ENCODE measurements around the gene CACNB4.
A peak's percentile ranks its signal among the peaks of the same experiment; 100 is the strongest.
"Not testable (repeated sequence)": the region's sequence is repeated elsewhere in the genome, so short reads cannot be mapped to it uniquely, and the experiment has no call there.

Gene CACNB4

DNA sequence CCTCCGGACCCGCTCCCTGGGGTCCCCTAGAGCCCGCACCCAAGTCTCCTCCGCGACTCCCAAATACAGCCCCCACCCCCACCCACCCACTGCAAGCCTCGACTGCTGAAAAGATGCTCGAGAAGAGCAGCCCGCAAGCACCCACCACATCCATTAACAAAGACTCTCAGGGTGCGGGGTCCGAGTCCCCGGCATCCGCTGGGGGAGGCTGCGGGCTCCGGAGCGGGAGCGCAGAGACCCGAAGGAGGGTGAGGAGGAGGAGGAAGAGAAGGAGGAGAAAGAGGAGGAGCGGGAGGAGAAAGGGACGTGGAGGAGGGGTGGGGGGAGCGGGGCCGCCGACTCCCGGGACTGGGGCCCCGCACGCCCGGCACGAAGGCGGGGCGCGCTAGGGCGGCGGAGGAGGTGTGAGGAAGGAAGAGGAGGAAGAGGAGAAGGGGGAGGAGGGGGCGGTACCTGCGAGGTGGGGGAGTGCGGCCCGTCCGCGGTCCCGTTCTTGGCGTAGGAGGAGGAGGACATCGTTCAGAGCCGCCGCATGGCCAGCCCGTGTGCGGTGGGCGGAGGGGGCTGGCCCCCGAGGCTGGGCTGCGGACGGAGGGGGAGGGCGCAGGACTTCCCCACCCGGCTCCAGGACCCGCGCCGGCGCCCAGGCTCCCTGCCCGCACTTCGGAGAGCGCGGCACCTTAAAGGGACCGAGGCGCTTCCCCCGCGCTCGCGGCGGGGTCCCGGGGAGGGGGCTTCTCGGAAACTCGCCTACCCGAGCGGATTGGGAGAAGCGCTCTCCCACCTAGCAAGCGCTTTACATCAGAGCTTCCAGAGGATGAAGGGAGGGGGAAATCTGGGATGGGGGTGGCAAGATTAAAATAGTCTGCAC, at the start of gene CACNB4:
Gene CACNB4 (minus strand): TSS at position 549 of the 871 bp plus-strand sequence.
- in situ Hi-C loops (cut with HindIII; ENCODE audit: low pct_ligation_motif_present, low pct_unique_long_range_greater_than_20kb, low sequenced_read_pairs): no loop called here
- no peak for DNase-seq

DNA sequence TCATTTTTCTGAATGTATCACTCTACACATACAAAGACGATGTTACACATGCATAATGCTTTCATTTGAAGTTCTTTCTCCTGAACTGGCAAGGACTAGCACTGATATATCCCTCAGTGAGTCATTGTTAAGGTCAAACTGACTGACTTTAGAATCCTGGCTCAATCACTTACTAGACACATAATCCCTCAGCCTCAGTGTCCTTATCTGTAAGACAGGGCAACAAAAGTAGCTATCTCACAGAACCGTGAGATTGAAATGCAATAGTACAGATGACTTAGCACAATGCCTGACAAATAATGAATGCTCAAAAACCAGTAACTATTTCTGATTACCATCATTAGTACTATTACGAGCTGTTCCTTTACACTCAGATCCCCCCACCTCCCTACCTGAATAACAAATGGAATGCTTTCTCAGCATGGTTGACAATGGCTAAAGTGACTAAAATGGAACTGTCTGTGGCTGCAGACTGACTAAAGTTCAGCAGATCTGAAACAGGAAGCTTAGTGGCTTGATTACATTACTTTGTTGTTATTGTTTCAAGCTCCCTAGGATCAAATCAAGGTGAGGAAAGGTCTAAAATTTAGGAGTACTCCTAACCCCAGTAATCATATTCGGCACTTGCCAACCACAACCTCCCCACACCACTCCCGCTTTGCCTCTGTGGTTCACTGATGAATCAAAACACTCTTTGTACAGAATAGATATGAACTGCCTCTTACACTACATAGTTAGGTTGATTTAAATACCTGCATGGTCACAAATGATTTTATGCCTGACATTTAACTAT, 35.8 kb upstream of the CACNB4 start:
- peak; percentile 44 for DNase-seq
- in situ Hi-C loops (cut with HindIII; ENCODE audit: low pct_ligation_motif_present, low pct_unique_long_range_greater_than_20kb, low sequenced_read_pairs): no loop called here

DNA sequence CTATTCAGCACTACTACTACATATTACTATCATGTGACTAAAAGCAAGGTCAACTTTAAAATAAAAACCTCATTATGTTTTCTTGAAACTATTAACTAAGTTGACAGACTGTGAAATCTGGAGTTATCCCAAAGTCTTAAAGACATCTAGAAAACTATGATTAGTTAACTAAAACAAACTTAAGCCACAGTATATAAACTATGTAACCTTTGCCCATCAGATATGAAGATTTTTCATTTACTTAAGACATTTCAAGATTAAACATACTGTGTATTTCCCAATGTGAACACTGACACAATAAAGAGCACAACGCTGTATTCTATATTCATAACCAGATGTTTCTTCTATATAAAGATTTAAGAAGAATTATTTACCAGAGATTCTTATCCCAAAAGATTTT, 33.5 kb upstream of the CACNB4 start:
- DNase-seq: no peak
- in situ Hi-C loops (cut with HindIII; ENCODE audit: low pct_ligation_motif_present, low pct_unique_long_range_greater_than_20kb, low sequenced_read_pairs): no loop called here

DNA sequence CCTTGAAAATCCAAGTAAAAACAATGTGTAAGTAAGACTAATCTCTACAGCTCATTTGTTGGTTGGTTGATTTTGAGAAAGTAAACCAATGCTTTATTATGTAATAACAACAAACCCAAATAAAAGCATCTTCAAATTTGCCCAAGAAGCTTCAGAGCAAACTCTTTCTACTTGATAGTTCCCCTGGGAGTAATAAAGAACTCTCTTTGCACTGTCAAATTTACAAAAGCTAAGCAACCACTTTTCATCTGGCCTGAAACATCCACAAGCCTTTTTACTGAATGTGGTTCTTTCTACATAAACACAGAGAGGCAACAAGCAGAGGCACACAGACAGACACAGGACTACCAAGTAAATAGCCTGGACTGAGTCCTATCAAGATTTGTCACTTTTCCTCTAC, 28.8 kb upstream of the CACNB4 start:
- in situ Hi-C loops (cut with HindIII; ENCODE audit: low pct_ligation_motif_present, low pct_unique_long_range_greater_than_20kb, low sequenced_read_pairs): no loop called here
- DNase-seq: no peak

DNA sequence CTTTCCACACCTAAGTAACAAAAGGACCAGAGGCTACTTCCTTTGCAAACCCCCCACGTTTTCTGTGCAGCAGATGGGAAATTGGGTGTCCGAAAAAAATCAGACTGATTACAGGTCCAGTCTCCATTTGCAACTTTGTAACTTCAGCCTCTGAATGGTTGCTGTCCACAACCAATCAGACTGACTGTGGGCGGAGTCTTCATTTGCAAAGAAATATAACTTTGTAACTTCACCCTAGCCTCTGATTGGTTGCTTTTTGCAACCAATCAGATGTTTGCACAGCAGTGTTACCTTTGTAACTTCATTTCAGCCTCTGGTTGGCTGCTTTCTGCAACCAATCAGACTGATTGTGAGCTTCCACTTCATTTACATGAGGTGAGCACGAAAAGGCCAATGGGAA, 27.8 kb upstream of the CACNB4 start:
- peak; percentile 68 for DNase-seq
- in situ Hi-C loops (cut with HindIII; ENCODE audit: low pct_ligation_motif_present, low pct_unique_long_range_greater_than_20kb, low sequenced_read_pairs): no loop called here

DNA sequence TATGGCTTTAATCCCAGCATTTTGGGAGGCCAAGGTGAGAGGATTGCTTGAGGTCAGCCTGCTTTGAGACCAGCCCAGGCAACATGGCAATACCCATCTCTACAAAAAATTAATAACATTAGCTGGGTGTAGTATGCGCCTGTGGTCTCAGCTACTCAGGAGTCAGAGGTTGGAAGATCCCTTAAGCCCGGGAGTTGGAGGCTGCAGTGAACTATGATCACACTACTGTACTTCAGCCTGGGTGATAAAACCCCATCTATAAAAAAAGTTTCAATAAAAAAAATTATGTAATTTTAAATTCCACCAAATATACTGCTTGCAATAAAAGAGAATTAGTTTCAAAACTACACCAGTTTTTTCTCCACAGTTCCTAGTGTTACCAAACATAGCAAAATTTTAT, 23.3 kb upstream of the CACNB4 start:
- DNase-seq: no peak
- in situ Hi-C loops (cut with HindIII; ENCODE audit: low pct_ligation_motif_present, low pct_unique_long_range_greater_than_20kb, low sequenced_read_pairs): no loop called here

DNA sequence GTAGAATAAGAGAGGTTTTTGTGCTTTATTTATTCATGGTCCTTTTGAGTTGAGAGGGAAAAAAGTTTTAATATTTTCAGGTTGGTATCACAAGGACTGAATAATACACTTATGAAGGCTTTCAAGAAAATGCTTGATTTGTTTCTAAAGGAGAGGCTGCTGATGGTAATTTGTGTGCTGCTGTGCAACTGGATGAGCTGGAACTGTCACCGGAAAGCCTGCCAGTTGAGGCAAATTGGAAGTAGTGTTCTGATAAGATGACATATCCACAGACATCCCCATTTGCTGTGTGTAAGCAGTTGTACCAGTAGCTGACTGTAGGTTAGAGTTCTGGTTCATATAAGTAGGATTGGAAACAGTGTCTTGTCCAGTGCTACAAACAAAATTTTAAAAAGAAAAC, 21.6 kb upstream of the CACNB4 start:
- DNase-seq: no peak
- in situ Hi-C loops (cut with HindIII; ENCODE audit: low pct_ligation_motif_present, low pct_unique_long_range_greater_than_20kb, low sequenced_read_pairs): no loop called here

DNA sequence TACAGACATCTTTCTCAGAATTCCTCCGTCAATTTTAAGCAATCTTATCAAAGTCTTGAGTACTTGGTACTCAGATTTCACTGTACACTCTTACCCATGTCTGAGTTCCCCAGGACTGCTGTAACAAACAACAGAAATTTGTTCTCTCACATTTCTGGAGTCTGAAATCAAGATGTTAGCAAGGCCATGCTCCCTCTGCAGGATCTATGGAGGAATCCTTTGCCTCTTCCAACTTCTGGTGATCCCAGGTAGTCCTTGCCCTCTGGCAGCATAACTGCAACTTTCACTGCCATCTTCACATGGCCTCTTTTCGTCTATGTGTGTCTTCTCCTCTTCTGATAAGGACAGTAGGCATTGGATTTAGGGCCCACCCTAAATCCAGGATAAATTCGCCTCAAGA, 17.1 kb upstream of the CACNB4 start:
- in situ Hi-C loops (cut with HindIII; ENCODE audit: low pct_ligation_motif_present, low pct_unique_long_range_greater_than_20kb, low sequenced_read_pairs): no loop called here
- DNase-seq: peak; percentile 9

DNA sequence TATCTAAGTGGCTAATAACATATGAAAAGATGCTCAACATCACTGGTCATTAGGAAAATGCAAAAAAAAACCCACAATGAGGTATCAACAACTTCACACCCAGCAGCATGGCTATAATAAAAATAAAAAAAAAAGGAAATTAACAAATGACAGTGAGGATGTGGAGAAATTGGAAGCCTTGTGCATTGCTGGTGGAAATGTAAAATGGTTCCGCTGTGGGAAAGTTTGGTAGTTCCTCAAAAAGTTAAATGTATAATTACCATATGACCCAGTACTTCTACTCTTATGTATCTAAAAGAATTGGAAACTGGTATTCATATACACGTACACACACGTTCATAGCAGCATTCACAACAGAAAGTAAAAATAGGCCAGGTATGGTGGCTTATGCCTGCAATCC, 15.5 kb upstream of the CACNB4 start:
- in situ Hi-C loops (cut with HindIII; ENCODE audit: low pct_ligation_motif_present, low pct_unique_long_range_greater_than_20kb, low sequenced_read_pairs): no loop called here
- DNase-seq: no peak

DNA sequence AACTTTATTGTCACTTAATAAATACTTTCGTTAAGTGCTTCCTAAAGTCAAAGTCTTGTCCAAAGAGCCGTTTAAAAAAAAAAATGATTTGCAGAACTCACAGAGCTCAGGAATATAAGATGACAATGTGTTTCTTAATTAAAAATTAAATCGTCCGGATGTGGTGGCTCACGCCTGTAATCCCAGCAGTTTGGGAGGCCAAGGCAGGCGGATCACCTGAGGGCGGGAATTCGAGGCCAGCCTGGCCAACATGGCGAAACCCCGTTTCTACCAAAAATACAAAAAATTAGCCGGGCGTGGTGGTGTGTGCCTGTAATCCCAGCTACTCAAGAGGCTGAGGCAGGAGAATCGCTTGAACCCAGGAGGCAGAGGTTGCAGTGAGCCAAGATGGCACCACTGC, 8.3 kb upstream of the CACNB4 start:
- DNase-seq; in situ Hi-C loops (cut with HindIII; ENCODE audit: low pct_ligation_motif_present, low pct_unique_long_range_greater_than_20kb, low sequenced_read_pairs): not testable (repeated sequence)

DNA sequence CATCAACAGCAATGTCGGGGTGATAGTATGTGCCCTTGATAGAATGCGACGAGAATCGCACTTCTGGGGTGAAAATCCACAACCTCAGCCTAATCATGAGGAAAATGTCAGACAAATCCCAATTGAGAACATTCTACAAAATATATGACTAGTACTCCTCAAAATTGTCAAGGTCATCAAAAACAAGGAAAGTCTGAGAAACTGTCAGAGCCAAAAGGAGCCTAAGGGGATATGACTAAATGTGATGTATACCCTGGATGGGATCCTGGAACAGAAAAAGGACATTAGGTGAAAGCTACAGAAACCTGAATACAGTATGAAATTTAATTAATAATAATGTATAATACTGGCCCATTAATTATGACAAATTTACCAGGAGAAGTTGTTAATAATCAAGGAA, 7.6 kb upstream of the CACNB4 start:
- no peak for DNase-seq
- in situ Hi-C loops (cut with HindIII; ENCODE audit: low pct_ligation_motif_present, low pct_unique_long_range_greater_than_20kb, low sequenced_read_pairs): no loop called here

DNA sequence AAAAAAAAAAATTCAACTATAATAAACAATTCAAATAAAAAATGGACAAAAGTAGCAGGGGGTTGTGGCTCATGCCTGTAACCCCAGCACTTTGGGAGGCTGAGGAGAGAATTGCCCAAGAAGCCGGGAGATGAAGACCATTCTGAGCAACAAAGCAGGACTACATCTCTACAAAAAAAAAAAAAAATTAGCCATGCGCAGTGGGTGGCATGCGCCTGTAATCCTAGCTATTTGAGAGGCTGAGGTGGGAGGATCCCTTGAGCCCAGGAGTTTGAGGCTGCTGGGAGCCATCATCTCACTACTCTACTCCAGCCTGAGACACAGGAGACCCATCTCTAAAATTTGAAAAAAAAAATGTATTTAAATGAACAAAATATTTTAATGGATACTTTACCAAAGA, 4.4 kb upstream of the CACNB4 start:
- DNase-seq: no peak
- in situ Hi-C loops (cut with HindIII; ENCODE audit: low pct_ligation_motif_present, low pct_unique_long_range_greater_than_20kb, low sequenced_read_pairs): no loop called here

DNA sequence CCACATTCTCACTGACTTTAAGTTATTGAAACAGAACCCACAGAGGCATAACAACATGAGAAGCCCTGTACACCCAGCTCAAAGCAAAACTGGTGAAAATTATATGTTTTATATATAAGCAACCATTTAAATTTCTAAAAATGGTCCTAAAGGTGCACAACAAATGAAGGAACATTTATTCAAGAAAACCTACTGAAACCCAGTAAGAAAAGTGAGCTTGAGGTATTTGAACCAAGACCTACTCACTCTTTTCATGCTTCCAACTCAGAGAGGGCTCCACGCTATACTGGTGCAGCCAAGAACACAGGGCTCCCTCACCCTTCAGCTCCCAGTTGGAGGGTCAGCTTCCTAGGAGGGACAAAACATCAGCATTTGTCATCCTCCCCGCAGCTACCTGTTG, 2.1 kb upstream of the CACNB4 start:
- in situ Hi-C loops (cut with HindIII; ENCODE audit: low pct_ligation_motif_present, low pct_unique_long_range_greater_than_20kb, low sequenced_read_pairs): no loop called here

DNA sequence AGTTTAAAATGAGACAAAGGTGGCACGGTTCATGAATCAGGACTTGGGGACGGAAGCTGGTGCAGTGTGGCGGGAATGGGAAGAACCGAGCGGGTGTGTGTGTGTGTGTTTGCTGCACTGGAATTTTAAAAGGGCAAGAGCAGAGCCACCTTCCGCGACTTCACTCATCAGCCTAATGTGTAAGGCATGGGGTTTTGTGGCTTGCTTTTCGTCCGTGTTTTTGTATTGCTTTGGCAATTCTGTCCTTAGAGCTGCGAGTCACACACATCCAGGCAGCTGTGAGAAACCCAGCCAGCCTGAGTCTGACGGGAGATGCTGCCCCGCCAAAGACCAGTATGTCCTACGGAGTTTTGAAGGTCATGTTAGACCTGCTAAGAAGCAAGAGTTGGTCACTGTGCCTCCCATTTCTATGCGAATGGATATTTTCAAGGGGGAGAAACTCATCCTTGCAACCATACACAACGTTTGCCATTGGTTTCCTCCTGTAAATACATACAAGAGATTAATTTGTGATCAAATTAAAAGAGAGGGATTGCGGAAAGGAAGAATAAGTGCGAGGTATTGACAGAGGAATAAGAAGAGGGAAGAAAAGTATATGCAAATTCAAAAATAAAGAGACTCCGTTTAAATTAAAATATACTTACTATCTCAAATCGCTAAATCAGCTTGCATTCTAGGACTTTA, 665 bp upstream of the CACNB4 start:
- in situ Hi-C loops (cut with HindIII; ENCODE audit: low pct_ligation_motif_present, low pct_unique_long_range_greater_than_20kb, low sequenced_read_pairs): no loop called here
- DNase-seq: peak; percentile 5

More for the DNA sequence above, 2.1 kb upstream of the CACNB4 start:
- DNase-seq: no peak

DNA sequence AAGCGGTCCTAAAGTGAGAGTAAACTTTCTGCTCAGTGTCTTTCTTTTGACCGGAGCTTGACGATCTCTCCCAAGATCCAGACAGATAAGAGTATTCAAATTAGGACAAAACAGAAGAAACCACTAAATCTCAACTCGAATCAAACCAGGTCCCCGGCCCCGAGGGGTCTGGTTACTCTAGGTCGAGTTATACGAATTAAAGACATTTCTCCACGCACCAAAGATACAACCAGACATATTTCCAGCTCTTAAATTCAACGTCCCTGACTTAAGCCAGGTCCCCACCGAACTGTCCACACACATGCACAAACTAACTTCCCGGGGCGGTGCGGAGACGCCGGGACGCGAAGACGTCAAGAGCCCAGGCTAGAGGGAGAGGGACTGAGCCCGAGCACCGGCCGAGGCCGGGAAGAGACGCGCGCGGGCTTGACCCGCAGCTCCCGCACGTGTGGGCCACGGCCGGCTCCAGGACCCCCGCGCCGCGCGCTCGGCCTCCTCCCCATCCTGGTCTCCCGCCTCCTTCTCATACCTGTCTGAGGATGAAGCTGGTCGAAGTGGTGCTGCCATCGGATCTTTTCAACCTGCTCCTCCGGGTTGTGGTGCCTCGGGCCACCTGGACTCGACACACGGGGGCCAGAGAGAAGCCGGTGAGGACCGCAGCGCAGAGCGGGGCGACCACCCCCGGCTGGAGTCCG, 896 bp downstream of the CACNB4 start:
- in situ Hi-C loops (cut with HindIII; ENCODE audit: low pct_ligation_motif_present, low pct_unique_long_range_greater_than_20kb, low sequenced_read_pairs): no loop called here
- peak; percentile 26 for DNase-seq

DNA sequence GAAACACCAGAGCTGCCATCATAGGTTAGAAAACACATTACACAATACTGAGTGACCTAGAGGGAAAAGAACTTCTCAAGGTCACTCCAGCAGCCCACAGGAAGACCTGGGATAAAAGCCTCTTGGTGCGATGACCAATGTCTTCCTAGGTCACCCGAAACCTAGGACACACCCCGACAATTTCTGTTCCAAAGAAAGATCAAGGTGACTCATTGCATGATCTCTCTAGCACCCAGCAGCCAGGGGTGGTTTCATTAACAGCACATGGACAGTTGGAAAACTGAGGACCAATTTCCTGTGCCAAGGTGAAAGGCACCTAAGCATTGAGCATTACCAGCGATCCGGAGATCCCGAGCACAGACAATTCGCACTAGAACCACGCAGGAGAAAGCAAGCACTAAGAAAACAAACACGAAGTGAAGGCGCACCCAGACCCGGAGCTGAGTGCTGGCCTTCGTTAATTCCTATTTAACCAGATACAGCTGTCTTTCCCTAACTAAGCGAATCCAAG, 1.5 kb downstream of the CACNB4 start:
- DNase-seq: peak; percentile 19
- in situ Hi-C loops (cut with HindIII; ENCODE audit: low pct_ligation_motif_present, low pct_unique_long_range_greater_than_20kb, low sequenced_read_pairs): no loop called here

DNA sequence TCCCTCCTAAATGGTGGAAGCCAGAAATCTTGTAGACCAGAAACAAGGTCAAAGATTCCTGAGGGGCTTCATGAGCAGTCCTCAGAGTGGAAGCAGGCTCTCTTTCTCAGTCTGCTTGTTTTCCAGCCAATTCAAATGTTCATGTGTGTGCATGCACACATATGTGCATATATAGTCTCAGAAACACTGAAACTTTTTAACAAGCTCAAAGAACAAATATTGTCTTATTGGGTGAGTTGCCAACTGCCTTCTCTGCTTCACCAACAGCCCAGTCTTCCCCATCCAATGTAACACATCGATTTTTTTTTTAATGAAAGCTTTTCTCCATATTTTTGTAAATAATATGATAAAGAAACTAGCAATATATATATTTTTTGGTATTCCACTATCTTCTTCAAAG, 3.7 kb downstream of the CACNB4 start:
- in situ Hi-C loops (cut with HindIII; ENCODE audit: low pct_ligation_motif_present, low pct_unique_long_range_greater_than_20kb, low sequenced_read_pairs): no loop called here
- DNase-seq: no peak

DNA sequence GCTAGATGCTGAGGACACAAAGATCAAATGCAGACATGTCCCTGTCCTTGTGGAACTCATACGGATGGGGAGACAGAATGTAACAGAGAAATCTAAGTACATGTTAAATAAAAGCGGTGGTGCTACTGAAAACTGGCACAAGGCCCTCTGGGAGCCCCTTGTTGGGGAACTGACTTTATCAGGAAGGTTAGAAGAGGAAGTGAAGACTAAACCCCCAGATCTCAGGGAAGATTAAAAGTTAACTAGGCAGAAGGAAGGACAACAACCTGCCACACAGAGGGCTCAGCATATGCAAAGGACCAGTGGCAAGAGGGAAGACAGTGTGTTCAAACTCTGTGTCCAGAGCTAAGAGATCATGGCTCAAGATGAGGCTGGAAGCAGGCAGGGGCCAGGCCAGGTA, 4.8 kb downstream of the CACNB4 start:
- in situ Hi-C loops (cut with HindIII; ENCODE audit: low pct_ligation_motif_present, low pct_unique_long_range_greater_than_20kb, low sequenced_read_pairs): no loop called here
- DNase-seq: no peak

DNA sequence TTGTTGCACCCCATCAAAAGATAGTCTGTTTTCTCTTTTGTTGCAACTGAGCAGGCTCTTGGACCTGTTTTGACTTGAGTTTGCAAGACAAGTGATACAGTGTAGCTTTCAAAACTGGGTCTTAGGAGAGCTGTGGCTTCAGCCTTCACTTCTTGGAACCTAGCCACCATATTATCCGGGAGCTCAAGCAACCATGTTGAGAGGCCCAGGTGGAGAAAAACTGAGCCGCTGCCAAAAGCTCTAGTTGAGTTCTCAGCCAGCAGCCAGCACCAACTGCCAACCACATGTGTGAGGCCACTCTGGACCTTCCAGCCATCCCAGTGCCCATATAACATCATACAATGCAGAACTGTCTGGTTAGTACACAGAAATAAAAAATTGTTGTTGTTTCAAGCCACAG, 5.4 kb downstream of the CACNB4 start:
- no peak for DNase-seq
- in situ Hi-C loops (cut with HindIII; ENCODE audit: low pct_ligation_motif_present, low pct_unique_long_range_greater_than_20kb, low sequenced_read_pairs): no loop called here

All from ACHN (cell line).